ENCODE measurements around the gene PIGZ. TPM values are rescaled to one million over a fixed set of nuclear protein-coding genes. Genes with fewer than 3 reads are reported as not detected.

The PIGZ gene, protein sequence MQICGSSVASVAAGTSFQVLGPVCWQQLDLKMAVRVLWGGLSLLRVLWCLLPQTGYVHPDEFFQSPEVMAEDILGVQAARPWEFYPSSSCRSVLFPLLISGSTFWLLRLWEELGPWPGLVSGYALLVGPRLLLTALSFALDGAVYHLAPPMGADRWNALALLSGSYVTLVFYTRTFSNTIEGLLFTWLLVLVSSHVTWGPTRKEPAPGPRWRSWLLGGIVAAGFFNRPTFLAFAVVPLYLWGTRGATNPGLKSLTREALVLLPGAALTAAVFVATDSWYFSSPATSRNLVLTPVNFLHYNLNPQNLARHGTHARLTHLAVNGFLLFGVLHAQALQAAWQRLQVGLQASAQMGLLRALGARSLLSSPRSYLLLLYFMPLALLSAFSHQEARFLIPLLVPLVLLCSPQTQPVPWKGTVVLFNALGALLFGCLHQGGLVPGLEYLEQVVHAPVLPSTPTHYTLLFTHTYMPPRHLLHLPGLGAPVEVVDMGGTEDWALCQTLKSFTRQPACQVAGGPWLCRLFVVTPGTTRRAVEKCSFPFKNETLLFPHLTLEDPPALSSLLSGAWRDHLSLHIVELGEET
- 3.5 and 9.7 TPM in 2 replicates for total RNA-seq

DNA sequence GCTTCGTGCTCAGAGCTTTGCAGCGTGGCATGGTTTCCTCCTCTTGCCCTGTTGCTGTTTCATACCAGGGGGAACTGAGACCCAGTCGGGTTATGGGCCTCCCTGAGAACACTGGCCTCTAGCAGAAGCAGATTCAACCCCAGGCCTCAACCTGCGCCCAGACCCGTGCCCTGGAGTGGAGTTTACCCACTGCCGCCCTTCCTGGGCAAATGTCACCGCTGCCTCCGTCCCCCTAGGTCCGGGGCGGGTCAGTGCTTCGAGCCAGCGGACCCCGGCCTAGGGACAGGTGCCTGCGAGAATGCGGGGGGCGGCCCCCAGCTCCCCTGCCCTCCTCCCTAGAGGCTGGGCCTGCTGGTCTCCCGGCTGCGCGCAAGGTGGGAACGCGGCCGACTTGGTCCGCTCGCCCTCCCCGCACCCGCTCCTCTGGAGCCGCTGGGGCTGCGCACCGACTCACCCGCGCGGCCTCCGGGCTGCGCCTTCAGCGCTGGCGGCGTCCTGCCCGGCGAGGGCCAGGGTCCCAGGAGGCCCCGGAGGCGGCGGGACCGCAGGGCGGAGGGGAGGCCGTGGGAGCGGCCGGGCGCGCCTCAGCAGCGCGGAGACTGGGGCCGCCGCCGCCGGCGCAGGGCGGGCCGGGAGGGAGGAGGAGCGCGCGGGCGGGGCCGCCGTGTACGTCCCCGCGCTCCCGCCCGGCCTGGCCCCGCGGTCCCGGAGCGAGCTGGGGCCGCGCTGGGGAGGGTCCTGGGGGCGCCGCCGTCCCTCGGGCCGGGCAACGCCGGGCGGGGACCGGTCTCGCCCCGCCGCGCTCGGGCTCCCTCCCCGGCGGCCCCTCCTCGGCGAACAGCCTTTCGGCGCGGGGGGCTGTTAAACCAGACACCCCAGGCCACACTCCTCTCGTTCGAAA, at the start of gene PIGZ:
Gene PIGZ (minus strand): TSS at position 601 of the 901 bp plus-strand sequence. CDS start 16,802 bp downstream, outside the sequence.

DNA sequence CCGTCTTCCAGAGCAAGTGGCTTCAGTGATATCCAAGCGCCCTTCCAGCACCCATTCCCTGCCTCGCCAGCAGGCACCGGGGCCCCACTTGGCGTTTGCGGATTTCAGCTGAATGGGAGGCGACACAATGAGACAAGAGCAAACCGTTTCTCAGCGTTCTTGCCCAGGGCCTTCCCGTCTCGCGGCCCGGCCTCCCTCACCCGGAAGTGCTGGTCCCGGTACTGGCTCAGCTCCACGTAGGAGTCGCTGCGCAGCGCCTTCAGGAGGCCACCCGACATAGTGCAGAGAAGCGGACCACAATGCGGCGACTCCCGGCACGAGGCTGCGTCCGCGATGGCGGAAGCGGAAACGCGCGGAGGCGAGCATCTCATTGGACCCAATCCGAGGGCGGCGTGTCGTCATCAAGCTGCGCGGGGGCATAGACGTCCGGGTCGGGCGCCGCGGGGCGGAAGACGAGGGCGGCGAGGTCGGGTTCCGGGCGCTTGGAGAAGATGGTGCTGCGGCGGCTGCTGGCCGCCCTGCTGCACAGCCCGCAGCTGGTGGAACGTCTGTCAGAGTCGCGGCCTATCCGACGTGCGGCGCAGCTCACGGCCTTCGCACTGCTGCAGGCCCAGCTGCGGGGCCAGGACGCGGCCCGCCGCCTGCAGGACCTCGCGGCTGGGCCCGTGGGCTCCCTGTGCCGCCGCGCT, 26.3 kb downstream of the PIGZ start, which contains the start of gene NCBP2:
Gene NCBP2 (minus strand): TSS at position 303 of the 689 bp plus-strand sequence. CDS start 25 bp downstream, at position 278.

Other genes starting within 250 kb of the PIGZ start
- 22.9 and 31.1 TPM in 2 replicates for gene PAK2, start 229.0 kb downstream of the PIGZ start, total RNA-seq
- gene SENP5, start 100.9 kb downstream of the PIGZ start, total RNA-seq = 15.1 and 19.1 TPM in 2 replicates
- gene NCBP2, start 26.3 kb downstream of the PIGZ start, total RNA-seq = 55.2 and 65.6 TPM in 2 replicates
- 10.5 and 14.3 TPM in 2 replicates for gene MELTF, start 61.0 kb upstream of the PIGZ start, total RNA-seq